Neural cell (in vitro differentiated cells): ENCODE measurements around the gene HARS1. TPM values are rescaled to one million over a fixed set of nuclear protein-coding genes. Genes with fewer than 3 reads are reported as not detected.

Experiments
- H2AFZ ChIP-seq: fragments of 200-600, 300-800 bp; sonication (generic), shearing (Covaris generic); 2 replicates; pipeline ENCODE4 v1.6.0; 2014; ENCODE audit warnings: low read depth, mild to moderate bottlenecking, antibody characterized with exemption, low read length, moderate library complexity
- H3F3A ChIP-seq: fragments of 200-600 bp; shearing (Covaris generic); 2 replicates; pipeline ENCODE4 v1.6.1; 2016; ENCODE audit warnings: mild to moderate bottlenecking, moderate library complexity, mixed read lengths, antibody characterized with exemption, low read length; ENCODE audit not compliant: insufficient read depth, poor library complexity, severe bottlenecking
- H3K27ac ChIP-seq: fragments of 200-600, 300-800 bp; sonication (generic), shearing (Covaris generic); 2 replicates; pipeline ENCODE4 v1.5.1; 2014; ENCODE audit warnings: mild to moderate bottlenecking, low read length, moderate library complexity
- H3K27me3 ChIP-seq: fragments of 300-800, 200-600 bp; sonication (generic), shearing (Covaris generic); 2 replicates; pipeline ENCODE4 v1.6.0; 2014; ENCODE audit warnings: mild to moderate bottlenecking, low read depth, low read length, moderate library complexity; ENCODE audit not compliant: insufficient read depth
- H3K36me3 ChIP-seq: fragments of 300-800, 200-600 bp; sonication (generic), shearing (Covaris generic); 2 replicates; pipeline ENCODE4 v1.5.1; 2014; ENCODE audit warnings: mild to moderate bottlenecking, antibody characterized with exemption, low read length, moderate library complexity; ENCODE audit not compliant: insufficient read depth
- H3K4me2 ChIP-seq: fragments of 300-800, 200-600 bp; sonication (generic), shearing (Covaris generic); 2 replicates; pipeline ENCODE4 v1.6.0; 2014; ENCODE audit warnings: mild to moderate bottlenecking, low read length
- H3K4me3 ChIP-seq: fragments of 300-800, 200-600 bp; sonication (generic), shearing (Covaris generic); 2 replicates; pipeline ENCODE4 v1.5.1; 2014; ENCODE audit warnings: mild to moderate bottlenecking, low read length, moderate library complexity
- H3K79me2 ChIP-seq: fragments of 200-600 bp; shearing (Covaris generic); replicated peaks from 2 replicates; pipeline ENCODE4 v1.6.0; 2014; ENCODE audit warnings: mild to moderate bottlenecking, low read length, moderate library complexity; ENCODE audit not compliant: insufficient read depth
- H3K9ac ChIP-seq: fragments of 300-800, 200-600 bp; sonication (generic), shearing (Covaris generic); 2 replicates; pipeline ENCODE4 v1.6.1; 2016; ENCODE audit warnings: mild to moderate bottlenecking, low read length, mixed read lengths
- H3K9me2 ChIP-seq: fragments of 200-600 bp; shearing (Covaris generic); 2 replicates; pipeline ENCODE4 v1.6.1; 2016; ENCODE audit warnings: mild to moderate bottlenecking, low read length, mixed read lengths; ENCODE audit not compliant: insufficient read depth
- H3K9me3 ChIP-seq: fragments of 200-600, 300-800 bp; sonication (generic), shearing (Covaris generic); 2 replicates; pipeline ENCODE4 v1.6.1; 2016; ENCODE audit warnings: mild to moderate bottlenecking, mixed run types, low read length, moderate library complexity, mixed read lengths
- H4K20me1 ChIP-seq: fragments of 200-600 bp; shearing (Covaris generic); 2 replicates; pipeline ENCODE4 v1.6.1; 2016; ENCODE audit warnings: mild to moderate bottlenecking, mixed run types; ENCODE audit not compliant: insufficient read depth
- EP300 ChIP-seq: fragments of 450-650 bp; conservative IDR thresholded peaks from 2 replicates; pipeline ENCODE4 v1.6.1; 2014; ENCODE audit warnings: antibody characterized with exemption, mild to moderate bottlenecking, moderate library complexity; ENCODE audit not compliant: poor library complexity, severe bottlenecking
- EZH2 ChIP-seq: fragments of 200-600, 300-800 bp; shearing (Covaris generic), sonication (generic); IDR thresholded peaks from 2 replicates; pipeline ENCODE4 v1.6.1; 2014; ENCODE audit warnings: antibody characterized with exemption, low read length, borderline replicate concordance, mild to moderate bottlenecking; ENCODE audit not compliant: insufficient read depth, poor library complexity, severe bottlenecking
- MXI1 ChIP-seq: fragments of 450-650 bp; conservative IDR thresholded peaks from 2 replicates; pipeline ENCODE4 v1.6.1; 2014; ENCODE audit warnings: antibody characterized with exemption, mild to moderate bottlenecking; ENCODE audit not compliant: poor library complexity, severe bottlenecking
- POLR2AphosphoS5 ChIP-seq: IDR thresholded peaks from 2 replicates; pipeline ENCODE4 v1.6.1; 2012
- RAD21 ChIP-seq: fragments of 450-650 bp; conservative IDR thresholded peaks from 2 replicates; pipeline ENCODE4 v1.6.1; 2014; ENCODE audit warnings: antibody characterized with exemption, mild to moderate bottlenecking, moderate library complexity
- SMC3 ChIP-seq: fragments of 450-650 bp; conservative IDR thresholded peaks from 2 replicates; pipeline ENCODE4 v1.6.1; 2014; ENCODE audit warnings: antibody characterized with exemption, mild to moderate bottlenecking, moderate library complexity; ENCODE audit not compliant: poor library complexity
- TAF1 ChIP-seq: IDR thresholded peaks from 2 replicates; pipeline ENCODE4 v1.6.1; 2012; ENCODE audit warnings: low read depth
- polyA plus RNA-seq: library from polyadenylated mRNA; depleted of rRNA; stranded (reverse); fragments of >200 nt; gene quantifications from 2 replicates; pipeline ENCODE4 v1.2.3, GENCODE V29; 2014
- TF ChIP-seq, protein P1 (sequence below): IDR thresholded peaks from 2 replicates; pipeline ENCODE4 v1.6.1; 2012; ENCODE audit warnings: borderline replicate concordance
- TF ChIP-seq, protein P2 (sequence below): fragments of 450-650 bp; IDR thresholded peaks from 2 replicates; pipeline ENCODE4 v1.5.1; 2014; ENCODE audit warnings: antibody characterized with exemption, mild to moderate bottlenecking, moderate library complexity; ENCODE audit not compliant: poor library complexity, severe bottlenecking

Gene HARS1
- polyA plus RNA-seq, 1 donor from 2014 or later = 80.2 TPM

DNA sequence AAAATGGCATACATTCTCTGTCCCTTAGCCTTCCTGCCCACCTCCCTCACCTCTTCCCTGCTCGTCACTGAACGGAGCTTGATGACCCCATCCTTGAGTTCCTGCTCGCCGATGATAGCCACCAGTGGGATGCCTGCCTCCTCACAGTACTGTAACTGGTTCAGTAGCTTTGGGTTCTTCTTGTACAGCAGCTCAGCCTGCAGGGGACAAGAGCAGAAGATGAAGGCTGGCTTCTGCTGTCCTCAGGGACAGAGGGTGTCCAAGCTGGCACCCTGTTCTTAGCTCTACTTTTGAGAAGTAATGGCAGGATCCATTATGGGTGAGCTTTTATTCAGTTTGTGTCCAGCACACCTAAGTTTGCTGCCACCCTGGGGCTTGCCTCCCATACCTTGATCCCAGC is 16.5 kb downstream of the HARS1 start:
- Histone ChIP-seq H3F3A (no peaks in the 10 kb centered on the region), H3K9me2 (no peaks in the 10 kb centered on the region), H4K20me1 (no peaks in the 10 kb centered on the region), H3K27ac (no peak overlapping the region), H3K9me3 (no peaks in the 10 kb centered on the region), H3K27me3 (no peaks in the 10 kb centered on the region), H3K9ac (no peak overlapping the region), H3K79me2 (no peaks in the 10 kb centered on the region), H3K36me3 (peaks cover 20% of the 10 kb centered on the region), H3K4me2 (no peak overlapping the region), H2AFZ (no peak overlapping the region), H3K4me3 (no peak overlapping the region)
- TF ChIP-seq SMC3 (no peak), RAD21 (no peak), POLR2AphosphoS5 (no peak), EP300 (no peak), EZH2 (no peak), TAF1 (no peak), MXI1 (no peak)
- TF ChIP-seq, protein P1, sequence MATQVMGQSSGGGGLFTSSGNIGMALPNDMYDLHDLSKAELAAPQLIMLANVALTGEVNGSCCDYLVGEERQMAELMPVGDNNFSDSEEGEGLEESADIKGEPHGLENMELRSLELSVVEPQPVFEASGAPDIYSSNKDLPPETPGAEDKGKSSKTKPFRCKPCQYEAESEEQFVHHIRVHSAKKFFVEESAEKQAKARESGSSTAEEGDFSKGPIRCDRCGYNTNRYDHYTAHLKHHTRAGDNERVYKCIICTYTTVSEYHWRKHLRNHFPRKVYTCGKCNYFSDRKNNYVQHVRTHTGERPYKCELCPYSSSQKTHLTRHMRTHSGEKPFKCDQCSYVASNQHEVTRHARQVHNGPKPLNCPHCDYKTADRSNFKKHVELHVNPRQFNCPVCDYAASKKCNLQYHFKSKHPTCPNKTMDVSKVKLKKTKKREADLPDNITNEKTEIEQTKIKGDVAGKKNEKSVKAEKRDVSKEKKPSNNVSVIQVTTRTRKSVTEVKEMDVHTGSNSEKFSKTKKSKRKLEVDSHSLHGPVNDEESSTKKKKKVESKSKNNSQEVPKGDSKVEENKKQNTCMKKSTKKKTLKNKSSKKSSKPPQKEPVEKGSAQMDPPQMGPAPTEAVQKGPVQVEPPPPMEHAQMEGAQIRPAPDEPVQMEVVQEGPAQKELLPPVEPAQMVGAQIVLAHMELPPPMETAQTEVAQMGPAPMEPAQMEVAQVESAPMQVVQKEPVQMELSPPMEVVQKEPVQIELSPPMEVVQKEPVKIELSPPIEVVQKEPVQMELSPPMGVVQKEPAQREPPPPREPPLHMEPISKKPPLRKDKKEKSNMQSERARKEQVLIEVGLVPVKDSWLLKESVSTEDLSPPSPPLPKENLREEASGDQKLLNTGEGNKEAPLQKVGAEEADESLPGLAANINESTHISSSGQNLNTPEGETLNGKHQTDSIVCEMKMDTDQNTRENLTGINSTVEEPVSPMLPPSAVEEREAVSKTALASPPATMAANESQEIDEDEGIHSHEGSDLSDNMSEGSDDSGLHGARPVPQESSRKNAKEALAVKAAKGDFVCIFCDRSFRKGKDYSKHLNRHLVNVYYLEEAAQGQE = no peak
- TF ChIP-seq, protein P2, sequence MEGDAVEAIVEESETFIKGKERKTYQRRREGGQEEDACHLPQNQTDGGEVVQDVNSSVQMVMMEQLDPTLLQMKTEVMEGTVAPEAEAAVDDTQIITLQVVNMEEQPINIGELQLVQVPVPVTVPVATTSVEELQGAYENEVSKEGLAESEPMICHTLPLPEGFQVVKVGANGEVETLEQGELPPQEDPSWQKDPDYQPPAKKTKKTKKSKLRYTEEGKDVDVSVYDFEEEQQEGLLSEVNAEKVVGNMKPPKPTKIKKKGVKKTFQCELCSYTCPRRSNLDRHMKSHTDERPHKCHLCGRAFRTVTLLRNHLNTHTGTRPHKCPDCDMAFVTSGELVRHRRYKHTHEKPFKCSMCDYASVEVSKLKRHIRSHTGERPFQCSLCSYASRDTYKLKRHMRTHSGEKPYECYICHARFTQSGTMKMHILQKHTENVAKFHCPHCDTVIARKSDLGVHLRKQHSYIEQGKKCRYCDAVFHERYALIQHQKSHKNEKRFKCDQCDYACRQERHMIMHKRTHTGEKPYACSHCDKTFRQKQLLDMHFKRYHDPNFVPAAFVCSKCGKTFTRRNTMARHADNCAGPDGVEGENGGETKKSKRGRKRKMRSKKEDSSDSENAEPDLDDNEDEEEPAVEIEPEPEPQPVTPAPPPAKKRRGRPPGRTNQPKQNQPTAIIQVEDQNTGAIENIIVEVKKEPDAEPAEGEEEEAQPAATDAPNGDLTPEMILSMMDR = no peak

DNA sequence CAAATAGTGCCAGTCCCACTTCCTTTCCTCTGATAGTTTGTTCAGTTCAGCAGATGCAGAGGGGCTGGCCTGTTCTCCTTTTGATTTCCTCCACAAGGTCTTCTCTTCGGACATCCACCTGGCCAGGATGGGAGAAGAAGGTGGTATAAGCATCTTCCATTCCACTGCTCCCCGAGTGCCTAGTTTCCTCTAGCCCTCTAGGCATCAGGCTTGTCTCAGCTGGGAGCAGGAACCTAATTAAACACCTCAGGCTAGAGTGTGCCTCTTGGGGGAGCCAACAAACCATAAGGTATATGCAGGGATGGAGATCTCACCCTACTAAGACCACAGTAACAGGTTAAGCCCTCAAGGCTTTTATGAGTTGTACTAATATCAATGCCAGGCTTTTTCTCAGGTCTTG is 17.0 kb downstream of the HARS1 start:
- H3K79me2 ChIP-seq = no peaks in the 10 kb centered on the region
- H3K36me3 ChIP-seq = peaks cover 20% of the 10 kb centered on the region
- TF ChIP-seq, protein P1 = no peak
- TF ChIP-seq POLR2AphosphoS5 (no peak), RAD21 (no peak), EP300 (no peak), EZH2 (no peak), TAF1 (no peak), MXI1 (no peak), SMC3 (no peak)
- TF ChIP-seq, protein P2 = no peak
- no peaks in the 10 kb centered on the region for H3K9me2 ChIP-seq
- no peak overlapping the region for H3K4me3 ChIP-seq
- H2AFZ ChIP-seq = no peak overlapping the region
- H4K20me1 ChIP-seq = no peaks in the 10 kb centered on the region
- no peaks in the 10 kb centered on the region for H3F3A ChIP-seq
- H3K27me3 ChIP-seq = no peaks in the 10 kb centered on the region
- no peak overlapping the region for H3K27ac ChIP-seq
- H3K9ac ChIP-seq = no peak overlapping the region
- no peak overlapping the region for H3K4me2 ChIP-seq
- H3K9me3 ChIP-seq = no peaks in the 10 kb centered on the region
